SK-N-SH (cell line): ENCODE results near the gene CD3D. TPM values are rescaled to one million over a fixed set of nuclear protein-coding genes. Genes with fewer than 3 reads are reported as not detected.

Experiments
- CTCF ChIA-PET: fragments of 300-600, 350-600 bp; formaldehyde crosslinking; extraction: SDS; loops from one replicate; lab custom pipeline; 2021; lab: Yijun Ruan, JAX
- POLR2A ChIA-PET: fragments of 350-600 bp; sonication (Branson Sonifier 250); formaldehyde crosslinking; extraction: SDS; loops from one replicate; lab custom pipeline; 2020; ENCODE audit warnings: antibody characterized with exemption, inconsistent platforms; lab: Yijun Ruan, JAX
- DNase-seq: peaks from one replicate; pipeline ENCODE4 v3.0.0; 2012
- H2AFZ ChIP-seq: fragments of 200-600 bp; sonication (generic); 2 replicates; pipeline ENCODE4 v1.8.1; 2016; ENCODE audit warnings: antibody characterized with exemption, mild to moderate bottlenecking, low read depth
- H3F3A ChIP-seq: fragments of 200-600 bp; sonication (generic); replicated peaks from 2 replicates; pipeline ENCODE3; 2016; ENCODE audit warnings: antibody characterized with exemption, mild to moderate bottlenecking; ENCODE audit not compliant: insufficient read depth
- H3K27ac ChIP-seq, 2 experiments: fragments of 200-500 bp in 1 of 2; fragments of 200-600 bp in 1 of 2; sonication (Bioruptor generic) in 1 of 2; sonication (generic), shearing (Covaris generic) in 1 of 2; 2 replicates each; pipeline versions ENCODE4 v1.5.1 to v1.6.1; 2014 to 2016; ENCODE audit warnings: low read depth in 2 of 2, inconsistent platforms in 1 of 2, low read length in 1 of 2, mild to moderate bottlenecking in 1 of 2, mixed read lengths in 1 of 2
- H3K27me3 ChIP-seq: fragments of 200-600 bp; sonication (generic), shearing (Covaris generic); 2 replicates; pipeline ENCODE4 v1.6.1; 2016; ENCODE audit warnings: mixed run types; ENCODE audit not compliant: insufficient read depth
- H3K36me3 ChIP-seq, 2 experiments: fragments of 200-500 bp in 1 of 2; fragments of 200-600 bp in 1 of 2; sonication (Bioruptor generic) in 1 of 2; sonication (generic) in 1 of 2; replicated peaks in 1 of 2; 2 replicates each; pipeline versions ENCODE3 to v1.5.1; 2014 to 2016; ENCODE audit warnings: low read length in 1 of 2, mild to moderate bottlenecking in 1 of 2; ENCODE audit not compliant: insufficient read depth in 2 of 2, control insufficient read depth in 1 of 2
- H3K4me1 ChIP-seq, 2 experiments: fragments of 200-500 bp in 1 of 2; fragments of 200-600 bp in 1 of 2; sonication (Bioruptor generic) in 1 of 2; sonication (generic), shearing (Covaris generic) in 1 of 2; 2 replicates each; pipeline versions ENCODE4 v1.5.1 to v1.6.1; 2014 to 2016; ENCODE audit warnings: low read depth in 1 of 2, low read length in 1 of 2, mixed run types in 1 of 2; ENCODE audit not compliant: insufficient read depth in 2 of 2, control insufficient read depth in 1 of 2
- H3K4me2 ChIP-seq: fragments of 200-600 bp; sonication (generic), shearing (Covaris generic); 2 replicates; pipeline ENCODE4 v1.6.1; 2017; ENCODE audit warnings: mixed run types
- H3K4me3 ChIP-seq, 2 experiments: fragments of 200-500 bp in 1 of 2; fragments of 200-600 bp in 1 of 2; sonication (Bioruptor generic) in 1 of 2; sonication (generic), shearing (Covaris generic) in 1 of 2; 2 replicates each; pipeline versions ENCODE4 v1.5.1 to v1.8.1; 2014 to 2016; ENCODE audit warnings: low read depth in 2 of 2, inconsistent platforms in 1 of 2, low read length in 1 of 2, mild to moderate bottlenecking in 1 of 2, mixed read lengths in 1 of 2, moderate library complexity in 1 of 2
- H3K79me2 ChIP-seq: fragments of 200-600 bp; sonication (generic); 2 replicates; pipeline ENCODE4 v1.8.1; 2017; ENCODE audit warnings: mild to moderate bottlenecking; ENCODE audit not compliant: insufficient read depth
- H3K9ac ChIP-seq: fragments of 200-600 bp; sonication (generic); 2 replicates; pipeline ENCODE4 v1.6.1; 2017; ENCODE audit warnings: mixed run types
- H3K9me2 ChIP-seq: fragments of 200-600 bp; sonication (generic); 2 replicates; pipeline ENCODE4 v1.6.1; 2017; ENCODE audit warnings: mixed run types
- H3K9me3 ChIP-seq: fragments of 200-600 bp; sonication (generic); 2 replicates; pipeline ENCODE4 v1.6.1; 2017; ENCODE audit warnings: mixed run types, mild to moderate bottlenecking, moderate library complexity
- H4K20me1 ChIP-seq: fragments of 200-600 bp; sonication (generic); 2 replicates; pipeline ENCODE4 v1.6.1; 2017; ENCODE audit warnings: mild to moderate bottlenecking, mixed run types; ENCODE audit not compliant: insufficient read depth
- CHD2 ChIP-seq: fragments of 150-350 bp; IDR thresholded peaks from 2 replicates; pipeline ENCODE4 v1.6.1; 2018; ENCODE audit warnings: low read length; ENCODE audit not compliant: partially characterized antibody
- EP300 ChIP-seq, 2 experiments: IDR thresholded peaks; 2 replicates each; pipeline versions ENCODE4 v1.4.0 to v1.6.1; 2012; ENCODE audit warnings: borderline replicate concordance in 1 of 2, low read depth in 1 of 2, low read length in 1 of 2
- FOXM1 ChIP-seq: IDR thresholded peaks from 2 replicates; pipeline ENCODE4 v1.4.0; 2012; ENCODE audit warnings: low read depth, mild to moderate bottlenecking
- GABPA ChIP-seq: IDR thresholded peaks from 2 replicates; pipeline ENCODE4 v1.4.0; 2012; ENCODE audit warnings: low read depth, mild to moderate bottlenecking
- MXI1 ChIP-seq: IDR thresholded peaks from 2 replicates; pipeline ENCODE4 v1.6.1; 2012; ENCODE audit warnings: mild to moderate bottlenecking, low read depth, low read length, improper control_type of control experiment
- NFIC ChIP-seq: IDR thresholded peaks from 2 replicates; pipeline ENCODE4 v1.4.0; 2012; ENCODE audit warnings: borderline replicate concordance
- NRF1 ChIP-seq: IDR thresholded peaks from 2 replicates; pipeline ENCODE4 v1.6.1; 2012; ENCODE audit warnings: low read depth, mild to moderate bottlenecking, low read length
- RAD21 ChIP-seq: IDR thresholded peaks from 2 replicates; pipeline ENCODE4 v1.6.1; 2012; ENCODE audit warnings: mild to moderate bottlenecking, low read length
- RCOR1 ChIP-seq: fragments of 150-350 bp; IDR thresholded peaks from 2 replicates; pipeline ENCODE4 v1.6.1; 2017; ENCODE audit warnings: antibody characterized with exemption, low read length
- RFX5 ChIP-seq: IDR thresholded peaks from 2 replicates; pipeline ENCODE4 v1.6.1; 2012; ENCODE audit warnings: mild to moderate bottlenecking, improper control_type of control experiment, low read length
- RXRA ChIP-seq: IDR thresholded peaks from 2 replicates; pipeline ENCODE4 v1.4.0; 2012; ENCODE audit warnings: low read depth, mild to moderate bottlenecking, borderline replicate concordance
- SIN3A ChIP-seq: IDR thresholded peaks from 2 replicates; pipeline ENCODE4 v1.6.1; 2012; ENCODE audit warnings: low read depth, mild to moderate bottlenecking, low read length, moderate library complexity, borderline replicate concordance
- TAF1 ChIP-seq: IDR thresholded peaks from 2 replicates; pipeline ENCODE4 v1.6.1; 2012; ENCODE audit warnings: low read depth, mild to moderate bottlenecking, low read length, moderate library complexity, borderline replicate concordance
- TCF12 ChIP-seq: IDR thresholded peaks from 2 replicates; pipeline ENCODE4 v1.4.0; 2012
- TEAD4 ChIP-seq: IDR thresholded peaks from 2 replicates; pipeline ENCODE4 v1.4.0; 2012; ENCODE audit warnings: mild to moderate bottlenecking, borderline replicate concordance; ENCODE audit not compliant: insufficient read depth
- YY1 ChIP-seq: IDR thresholded peaks from 2 replicates; pipeline ENCODE4 v1.4.0; 2012; ENCODE audit warnings: low read depth, mild to moderate bottlenecking
- WGBS: methylation state at CpG from one replicate; pipeline ENCODE4 v1.1.6; 2017; ENCODE audit warnings: low lambda C conversion rate; 5-methylcytosine and 5-hydroxymethylcytosine counted together
- polyA plus RNA-seq, 3 experiments: library from polyadenylated mRNA; depleted of rRNA; stranded (reverse); fragments of >200 nt; gene quantifications; 2 replicates each; pipeline ENCODE4 v1.2.3, GENCODE V29; 2012
- TF ChIP-seq, protein P1 (sequence below): fragments of 200-600 bp; sonication (generic); IDR thresholded peaks from 2 replicates; pipeline ENCODE4 v1.6.1; 2017; ENCODE audit warnings: antibody characterized with exemption, mild to moderate bottlenecking, moderate library complexity
- TF ChIP-seq, protein P2 (sequence below): fragments of 150-350 bp; IDR thresholded peaks from 2 replicates; pipeline ENCODE4 v1.6.1; 2017; ENCODE audit warnings: antibody characterized with exemption, low read length, low read depth, borderline replicate concordance
- TF ChIP-seq, protein P3 (sequence below): IDR thresholded peaks from 2 replicates; pipeline ENCODE4 v1.4.0; 2012; ENCODE audit warnings: low read depth, borderline replicate concordance
- TF ChIP-seq, protein P4 (sequence below): IDR thresholded peaks from 2 replicates; pipeline ENCODE4 v1.4.0; 2012; ENCODE audit warnings: low read depth, borderline replicate concordance

CD3D gene
- polyA plus RNA-seq, 1 of the 3 experiments (the other 2 are of a cell fraction), result 0.44 TPM

DNA sequence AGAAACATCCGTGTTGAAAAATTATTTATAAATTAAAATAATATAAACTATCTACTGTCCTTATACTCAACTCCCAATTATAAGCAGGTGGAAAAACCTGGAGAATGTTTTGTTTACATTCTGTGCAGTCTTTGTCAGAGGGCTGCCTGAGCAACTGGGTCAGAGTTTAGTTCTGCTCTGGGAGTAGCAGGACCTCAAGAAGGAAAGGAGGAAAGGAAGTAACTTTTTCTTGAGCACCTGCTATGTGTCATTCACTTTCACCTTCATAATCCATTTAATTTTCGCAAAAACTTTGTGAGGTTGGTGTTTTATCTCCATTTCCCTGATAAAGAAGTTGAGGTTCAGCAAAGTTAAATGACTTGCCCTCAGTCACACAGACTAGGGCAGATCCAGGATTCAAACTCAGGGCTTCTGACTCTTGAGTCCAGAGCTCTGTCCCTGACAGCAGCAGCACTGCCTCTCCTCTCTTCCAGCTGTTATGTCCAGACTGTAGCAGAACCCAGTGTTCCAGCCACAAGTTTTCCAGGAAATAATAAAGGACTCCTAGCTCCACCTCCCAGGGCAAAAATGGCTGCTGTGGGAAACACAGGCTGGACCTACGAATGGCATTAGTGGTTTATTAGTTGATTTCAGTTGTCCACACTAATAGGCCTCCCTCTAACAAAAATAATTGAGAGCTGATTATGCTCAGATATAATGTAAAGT, 31.6 kb downstream of the CD3D start:
- TF ChIP-seq RAD21 (no peak), TAF1 (no peak), RCOR1 (no peak), MXI1 (no peak), CHD2 (no peak), TEAD4 (no peak), RXRA (no peak), NRF1 (no peak), RFX5 (no peak), SIN3A (no peak), YY1 (no peak), GABPA (no peak), FOXM1 (no peak), NFIC (no peak), EP300 (IDR thresholded peaks at IDR 0.05; ENCODE audit: borderline replicate concordance in 1 of 2, low read depth in 1 of 2, low read length in 1 of 2) (no peak), TCF12 (no peak)
- TF ChIP-seq, protein P1, sequence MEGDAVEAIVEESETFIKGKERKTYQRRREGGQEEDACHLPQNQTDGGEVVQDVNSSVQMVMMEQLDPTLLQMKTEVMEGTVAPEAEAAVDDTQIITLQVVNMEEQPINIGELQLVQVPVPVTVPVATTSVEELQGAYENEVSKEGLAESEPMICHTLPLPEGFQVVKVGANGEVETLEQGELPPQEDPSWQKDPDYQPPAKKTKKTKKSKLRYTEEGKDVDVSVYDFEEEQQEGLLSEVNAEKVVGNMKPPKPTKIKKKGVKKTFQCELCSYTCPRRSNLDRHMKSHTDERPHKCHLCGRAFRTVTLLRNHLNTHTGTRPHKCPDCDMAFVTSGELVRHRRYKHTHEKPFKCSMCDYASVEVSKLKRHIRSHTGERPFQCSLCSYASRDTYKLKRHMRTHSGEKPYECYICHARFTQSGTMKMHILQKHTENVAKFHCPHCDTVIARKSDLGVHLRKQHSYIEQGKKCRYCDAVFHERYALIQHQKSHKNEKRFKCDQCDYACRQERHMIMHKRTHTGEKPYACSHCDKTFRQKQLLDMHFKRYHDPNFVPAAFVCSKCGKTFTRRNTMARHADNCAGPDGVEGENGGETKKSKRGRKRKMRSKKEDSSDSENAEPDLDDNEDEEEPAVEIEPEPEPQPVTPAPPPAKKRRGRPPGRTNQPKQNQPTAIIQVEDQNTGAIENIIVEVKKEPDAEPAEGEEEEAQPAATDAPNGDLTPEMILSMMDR, result no peak
- TF ChIP-seq, protein P2, sequence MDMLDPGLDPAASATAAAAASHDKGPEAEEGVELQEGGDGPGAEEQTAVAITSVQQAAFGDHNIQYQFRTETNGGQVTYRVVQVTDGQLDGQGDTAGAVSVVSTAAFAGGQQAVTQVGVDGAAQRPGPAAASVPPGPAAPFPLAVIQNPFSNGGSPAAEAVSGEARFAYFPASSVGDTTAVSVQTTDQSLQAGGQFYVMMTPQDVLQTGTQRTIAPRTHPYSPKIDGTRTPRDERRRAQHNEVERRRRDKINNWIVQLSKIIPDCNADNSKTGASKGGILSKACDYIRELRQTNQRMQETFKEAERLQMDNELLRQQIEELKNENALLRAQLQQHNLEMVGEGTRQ, result no peak
- TF ChIP-seq, protein P3, sequence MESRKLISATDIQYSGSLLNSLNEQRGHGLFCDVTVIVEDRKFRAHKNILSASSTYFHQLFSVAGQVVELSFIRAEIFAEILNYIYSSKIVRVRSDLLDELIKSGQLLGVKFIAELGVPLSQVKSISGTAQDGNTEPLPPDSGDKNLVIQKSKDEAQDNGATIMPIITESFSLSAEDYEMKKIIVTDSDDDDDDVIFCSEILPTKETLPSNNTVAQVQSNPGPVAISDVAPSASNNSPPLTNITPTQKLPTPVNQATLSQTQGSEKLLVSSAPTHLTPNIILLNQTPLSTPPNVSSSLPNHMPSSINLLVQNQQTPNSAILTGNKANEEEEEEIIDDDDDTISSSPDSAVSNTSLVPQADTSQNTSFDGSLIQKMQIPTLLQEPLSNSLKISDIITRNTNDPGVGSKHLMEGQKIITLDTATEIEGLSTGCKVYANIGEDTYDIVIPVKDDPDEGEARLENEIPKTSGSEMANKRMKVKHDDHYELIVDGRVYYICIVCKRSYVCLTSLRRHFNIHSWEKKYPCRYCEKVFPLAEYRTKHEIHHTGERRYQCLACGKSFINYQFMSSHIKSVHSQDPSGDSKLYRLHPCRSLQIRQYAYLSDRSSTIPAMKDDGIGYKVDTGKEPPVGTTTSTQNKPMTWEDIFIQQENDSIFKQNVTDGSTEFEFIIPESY, result no peak
- TF ChIP-seq, protein P4, sequence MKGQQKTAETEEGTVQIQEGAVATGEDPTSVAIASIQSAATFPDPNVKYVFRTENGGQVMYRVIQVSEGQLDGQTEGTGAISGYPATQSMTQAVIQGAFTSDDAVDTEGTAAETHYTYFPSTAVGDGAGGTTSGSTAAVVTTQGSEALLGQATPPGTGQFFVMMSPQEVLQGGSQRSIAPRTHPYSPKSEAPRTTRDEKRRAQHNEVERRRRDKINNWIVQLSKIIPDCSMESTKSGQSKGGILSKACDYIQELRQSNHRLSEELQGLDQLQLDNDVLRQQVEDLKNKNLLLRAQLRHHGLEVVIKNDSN, result no peak
- no peaks in the 10 kb centered on the region for H3F3A ChIP-seq
- peaks cover 28% of the 10 kb centered on the region; the same call in 1 of the 2 replicates for H3K27me3 ChIP-seq
- no peak overlapping the region for H3K27ac ChIP-seq
- H3K9ac ChIP-seq, result no peak overlapping the region
- H3K9me3 ChIP-seq, result no peaks in the 10 kb centered on the region
- DNase-seq, result no peak
- no peak overlapping the region for H3K4me3 ChIP-seq
- H3K36me3 ChIP-seq, result no peaks in the 10 kb centered on the region
- no peak overlapping the region for H2AFZ ChIP-seq
- H3K4me2 ChIP-seq, result no peak overlapping the region
- H3K4me1 ChIP-seq, result no peaks in the 10 kb centered on the region
- no peaks in the 10 kb centered on the region for H3K79me2 ChIP-seq
- H4K20me1 ChIP-seq, result no peaks in the 10 kb centered on the region
- WGBS, result 20% methylated on average over 3 of the region's 3 CpGs
- POLR2A ChIA-PET, result no interaction called here
- CTCF ChIA-PET, result interaction anchor here (1.0 to 1.6 kb wide), 3 partner anchors 7 to 113 kb away, joined by 3 to 4 read pairs (median 4); no protein-coding TSS in a partner anchor
- no peaks in the 10 kb centered on the region for H3K9me2 ChIP-seq
